Activated CD4-positive, CD25-positive, alpha-beta regulatory T cell treated with anti-CD3 and anti-CD28 coated beads, Interleukin-2, amount 50 U/mL, for 24 hours (primary cell): ENCODE measurements around the gene KLHDC9.

Source experiments
- ATAC-seq, 2 donors: fragments of 150-1000 bp; cut with Tn5 transposase; one replicate each; pipeline ENCODE4 v1.10.0; 2021; ENCODE audit warnings: mild to moderate bottlenecking in 1 of 2, moderate library complexity in 1 of 2

KLHDC9 gene

DNA sequence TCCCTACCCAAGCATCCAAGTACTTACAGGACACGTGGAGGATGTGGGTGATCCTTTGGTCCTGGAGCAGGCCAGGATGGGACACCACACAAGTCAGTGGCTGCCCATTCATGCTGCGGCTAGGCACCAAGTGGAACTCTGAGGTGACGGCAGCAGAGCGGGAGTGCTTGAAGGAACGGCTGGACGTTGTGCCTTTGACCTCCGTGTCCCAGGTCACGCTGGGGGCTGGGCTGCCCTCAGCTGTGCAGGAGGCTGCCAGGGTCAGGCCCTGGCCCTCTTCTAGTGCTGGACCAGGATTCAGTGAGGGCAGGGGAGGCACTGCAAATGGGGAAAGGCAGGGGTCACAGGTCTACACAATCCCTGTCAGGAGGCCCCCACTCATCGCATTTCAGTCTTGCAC lies 20.7 kb upstream of the KLHDC9 start:
- ATAC-seq, result no peak

- ATAC-seq, result no peak
These were observed 18.6 kb upstream of the KLHDC9 start for GRCh38 chr1:161079436-161080110.

DNA sequence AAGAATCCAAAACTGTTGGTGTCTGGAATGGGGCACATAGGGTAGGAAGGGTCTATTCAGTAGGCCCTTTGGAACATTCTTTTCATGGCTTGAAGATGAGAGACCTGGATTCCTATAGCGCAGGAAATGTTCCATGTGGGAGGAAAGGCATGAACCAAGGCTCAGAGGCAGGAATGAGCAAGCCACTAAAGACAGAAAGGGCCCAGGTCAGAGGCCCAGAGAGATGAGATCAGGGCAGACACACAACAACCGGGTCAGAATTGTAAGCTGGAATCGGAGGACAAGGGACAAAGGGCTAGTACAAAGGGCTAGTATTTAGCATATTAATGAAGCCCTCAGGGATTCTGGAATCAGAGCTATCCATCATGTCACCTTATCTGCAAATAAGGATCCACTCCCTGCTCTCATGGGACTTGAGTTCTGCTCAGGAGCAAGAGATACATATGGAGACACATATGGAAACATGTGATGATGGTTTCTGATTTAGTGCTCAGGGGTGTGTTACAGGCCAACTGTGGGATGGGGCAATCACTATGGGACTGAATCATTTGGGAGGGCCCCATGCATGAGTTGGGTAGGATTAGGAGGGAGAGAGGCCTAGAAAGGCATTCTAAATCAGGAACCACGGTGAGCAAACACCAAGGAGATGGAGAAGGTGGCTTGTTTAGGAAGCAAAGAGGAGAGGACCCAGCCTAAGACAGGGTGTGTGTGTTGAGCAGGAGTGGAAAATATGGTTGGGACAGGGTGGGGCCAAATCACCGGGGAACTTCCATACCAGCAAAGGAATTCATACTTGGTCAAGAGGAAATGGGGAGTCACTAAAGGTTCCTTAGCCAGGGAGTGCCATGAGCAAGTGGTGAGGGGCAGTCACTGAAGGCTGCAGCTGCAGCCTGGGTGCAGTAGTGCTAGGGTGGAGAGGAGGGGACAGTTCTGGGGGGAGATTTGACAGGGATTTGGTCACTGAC lies 17.4 kb upstream of the KLHDC9 start:
- no peak for ATAC-seq

DNA sequence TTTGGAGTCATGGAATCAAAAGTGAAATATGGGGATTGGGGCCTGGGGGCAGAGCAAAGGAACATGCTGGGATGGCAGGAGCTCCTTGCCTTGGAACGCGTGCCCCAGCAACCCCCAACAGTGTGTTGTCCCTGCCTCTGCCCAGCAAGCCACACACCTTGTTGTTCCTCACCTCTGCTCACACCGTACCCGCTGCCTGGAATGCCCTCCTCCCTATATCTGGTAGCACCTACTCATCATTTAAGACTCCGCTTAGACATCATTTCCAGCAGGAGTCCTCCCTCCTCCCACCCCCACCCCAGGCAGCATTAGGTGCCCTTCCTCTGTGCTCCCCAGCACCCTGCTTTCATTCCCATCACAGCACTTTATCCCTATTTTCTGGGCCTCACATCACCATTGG lies 16.6 kb upstream of the KLHDC9 start:
- ATAC-seq, result no peak

GRCh38 chr1:161082483-161082882 lies 15.7 kb upstream of the KLHDC9 start:
- no peak for ATAC-seq

- ATAC-seq, result peak in 1 of 2 donors; percentile 18
These were observed 15.0 kb upstream of the KLHDC9 start for GRCh38 chr1:161082996-161083747.

- ATAC-seq, result no peak
These were observed 14.2 kb upstream of the KLHDC9 start for GRCh38 chr1:161083748-161084596.

GRCh38 chr1:161084597-161084988 lies 13.6 kb upstream of the KLHDC9 start:
- no peak for ATAC-seq

- no peak for ATAC-seq
These were observed 13.0 kb upstream of the KLHDC9 start for GRCh38 chr1:161085165-161085564.

DNA sequence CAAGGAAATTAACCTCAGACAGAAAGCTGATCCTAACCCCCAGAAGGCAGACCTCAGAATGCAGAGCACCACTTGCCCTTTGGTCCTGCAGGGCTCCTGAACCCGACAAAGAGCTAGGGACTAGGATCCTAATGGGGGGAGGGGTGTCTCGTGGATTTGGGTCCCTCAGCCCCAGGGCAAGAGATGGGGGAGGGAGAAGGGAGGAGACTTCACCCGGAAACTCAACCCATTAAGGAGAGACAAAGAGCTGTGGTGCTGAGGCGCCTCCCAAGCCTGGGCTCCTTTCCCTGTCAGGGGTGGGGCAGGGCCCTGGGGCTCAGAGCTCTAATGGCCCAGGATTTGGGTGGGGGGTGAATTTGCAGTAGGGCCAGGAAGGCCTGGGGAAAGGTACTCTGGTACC lies 11.7 kb upstream of the KLHDC9 start:
- no peak for ATAC-seq

DNA sequence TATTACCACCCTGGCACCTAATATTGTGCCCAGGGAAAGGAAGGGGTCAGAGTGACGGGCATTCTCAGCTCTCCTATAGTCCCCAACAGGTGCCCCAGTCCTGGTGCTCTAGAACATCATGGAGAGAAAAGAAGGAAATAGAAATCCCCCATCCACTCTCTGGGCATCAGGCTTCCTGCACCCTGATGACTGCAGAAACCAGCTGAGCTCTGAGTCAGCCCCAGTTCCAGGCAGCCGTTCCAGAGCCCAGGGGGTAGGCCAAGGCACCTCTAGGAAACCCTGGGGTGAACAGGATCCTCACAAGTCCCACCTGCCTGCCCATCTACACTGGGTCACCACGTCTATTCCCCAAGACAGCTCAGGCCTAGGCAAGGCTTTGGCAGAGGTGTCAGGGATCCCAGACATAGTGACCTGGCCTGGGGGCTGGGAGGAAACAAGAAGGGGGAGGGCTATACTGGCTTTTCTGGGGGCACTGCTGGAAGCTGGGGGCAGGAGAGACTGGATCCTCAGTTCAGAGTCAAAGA lies 9.5 kb upstream of the KLHDC9 start:
- ATAC-seq, result no peak

DNA sequence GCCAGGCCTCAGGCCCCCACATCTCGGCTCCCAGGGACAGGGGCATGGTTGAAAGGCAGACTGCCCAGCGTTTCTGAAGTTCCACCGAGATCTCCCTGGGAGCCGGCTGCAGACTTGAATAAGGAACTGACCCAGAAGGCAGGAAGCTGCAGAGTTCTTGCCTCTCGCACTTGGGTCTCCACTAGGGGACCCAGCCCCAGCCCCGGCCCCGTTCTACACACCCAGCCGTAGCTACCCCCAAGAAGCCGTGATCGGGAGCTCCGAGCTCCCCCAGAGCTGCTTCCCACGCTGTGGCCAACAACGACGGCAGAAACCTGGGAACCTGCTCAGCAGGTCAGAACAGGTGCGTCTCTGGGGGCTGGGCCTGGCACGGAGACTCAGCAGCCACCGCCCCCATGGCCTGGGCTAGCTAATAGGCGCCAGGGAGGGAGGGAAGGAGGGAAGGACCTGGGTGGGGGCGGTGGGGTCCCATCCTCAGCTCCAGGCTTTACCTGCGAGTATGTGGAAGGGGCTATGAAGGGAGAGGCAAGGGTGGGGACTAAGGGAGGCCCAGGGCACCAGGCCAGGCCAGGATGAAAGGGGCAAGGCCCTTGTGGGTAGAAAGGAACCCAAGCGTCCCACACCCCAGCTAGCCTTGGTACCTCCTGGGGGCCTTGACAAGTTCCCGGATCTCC lies 8.8 kb upstream of the KLHDC9 start, which contains the start of gene NECTIN4:
Gene NECTIN4, minus strand, starts transcription at position 308 of the 674 bp plus-strand sequence. Its CDS starts 262 bp downstream, at position 46.
- no peak for ATAC-seq

DNA sequence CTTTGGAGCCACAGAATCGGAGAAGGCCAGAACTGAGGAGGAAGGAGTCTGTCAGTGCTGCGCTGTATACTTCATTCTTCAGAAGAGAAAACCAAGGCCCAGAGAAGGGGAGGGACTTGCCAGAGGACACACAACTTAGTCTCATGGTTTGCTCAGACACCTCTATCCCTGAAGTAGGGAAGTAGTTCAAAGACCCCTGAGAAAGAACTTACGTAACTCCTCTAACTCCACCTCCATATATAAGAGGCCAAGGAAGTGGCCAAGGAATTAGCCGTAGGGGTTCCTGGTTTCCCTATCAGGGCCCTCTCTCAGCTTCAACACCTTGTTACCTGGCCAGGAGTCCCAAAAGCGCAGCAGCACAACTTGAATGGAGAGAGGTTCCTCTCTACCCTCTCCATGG lies 8.2 kb upstream of the KLHDC9 start:
- ATAC-seq, result no peak

DNA sequence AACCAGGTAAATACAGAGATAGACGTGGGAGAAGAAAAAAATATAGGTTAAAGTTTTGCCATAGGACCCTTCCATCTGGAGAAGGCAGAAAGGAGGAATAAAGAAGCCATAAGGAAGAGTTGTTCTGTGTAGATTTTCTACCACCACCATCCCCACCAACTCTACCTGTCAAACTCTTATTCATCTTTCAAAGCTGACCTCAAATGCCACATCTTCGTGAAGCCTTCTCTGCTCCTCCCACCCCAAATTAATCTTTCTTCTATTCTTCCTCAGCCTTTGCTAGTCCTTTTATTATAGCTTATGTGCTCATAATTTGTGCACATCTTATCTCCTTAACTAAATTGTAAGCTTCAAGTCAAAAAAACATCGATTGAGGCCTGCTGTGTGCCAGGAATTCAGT lies 7.5 kb upstream of the KLHDC9 start:
- no peak for ATAC-seq

- ATAC-seq, result no peak
These were observed 7.1 kb upstream of the KLHDC9 start for GRCh38 chr1:161091093-161091492.

DNA sequence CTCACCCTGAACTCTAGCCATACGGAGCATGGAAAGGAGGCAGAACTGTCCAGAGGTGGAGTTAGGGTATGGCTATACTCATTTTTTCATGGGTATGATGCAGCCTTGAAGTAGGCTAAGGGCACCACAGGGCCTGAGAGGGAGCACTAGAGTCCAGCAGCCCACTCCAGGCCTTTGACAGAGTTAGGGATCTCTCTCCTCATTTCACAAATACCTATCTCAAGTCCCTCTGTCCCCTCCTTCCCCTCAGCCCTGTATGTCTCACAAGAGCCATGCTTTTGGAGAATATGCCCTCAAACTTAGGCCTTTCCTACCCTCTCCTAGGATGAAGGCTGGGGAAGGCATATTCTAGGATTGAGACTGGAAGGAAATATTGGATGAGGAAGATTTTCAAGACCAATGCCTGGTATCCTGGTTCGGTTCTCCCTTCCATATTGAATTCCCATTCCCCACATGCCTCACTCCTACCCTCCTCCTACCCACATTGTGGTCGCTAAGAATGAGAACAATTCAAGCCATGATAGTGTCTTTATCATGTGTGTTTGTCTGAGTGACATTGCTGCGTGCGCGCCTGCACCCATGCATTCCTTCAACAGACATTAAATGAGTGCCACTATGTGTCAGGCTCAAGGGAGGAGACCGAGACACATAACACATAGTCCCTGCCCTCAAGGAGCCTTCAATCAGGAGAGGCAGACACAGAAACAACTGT lies 6.2 kb upstream of the KLHDC9 start:
- no peak for ATAC-seq

DNA sequence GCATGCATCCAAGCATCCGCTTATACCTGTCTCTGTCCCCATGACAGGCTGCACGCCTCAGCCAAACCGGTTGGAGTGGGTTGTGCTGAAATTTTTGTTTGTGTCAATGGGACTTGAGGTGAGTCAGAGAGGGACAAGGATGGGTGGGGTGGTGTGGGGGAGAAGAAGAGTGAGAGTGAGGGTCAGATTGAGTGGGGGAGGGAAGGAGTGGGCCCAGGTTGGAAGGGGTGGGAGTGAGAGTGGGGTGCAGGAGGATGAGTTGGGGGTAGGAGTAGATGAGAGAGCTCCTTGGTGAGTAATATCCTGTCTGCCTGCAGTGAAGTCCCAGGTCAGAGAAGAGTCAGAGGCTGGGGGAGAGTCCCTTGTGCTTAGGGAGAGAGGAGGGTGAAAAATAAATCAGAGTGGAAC lies 5.5 kb upstream of the KLHDC9 start:
- peak; percentile 94 to 96 for ATAC-seq

- no peak for ATAC-seq
These were observed 3.7 kb upstream of the KLHDC9 start for GRCh38 chr1:161094481-161094880.

- ATAC-seq, result no peak
These were observed 2.9 kb upstream of the KLHDC9 start for GRCh38 chr1:161095230-161095629.

- ATAC-seq, result no peak
These were observed 2.1 kb upstream of the KLHDC9 start for GRCh38 chr1:161096015-161096414.

DNA sequence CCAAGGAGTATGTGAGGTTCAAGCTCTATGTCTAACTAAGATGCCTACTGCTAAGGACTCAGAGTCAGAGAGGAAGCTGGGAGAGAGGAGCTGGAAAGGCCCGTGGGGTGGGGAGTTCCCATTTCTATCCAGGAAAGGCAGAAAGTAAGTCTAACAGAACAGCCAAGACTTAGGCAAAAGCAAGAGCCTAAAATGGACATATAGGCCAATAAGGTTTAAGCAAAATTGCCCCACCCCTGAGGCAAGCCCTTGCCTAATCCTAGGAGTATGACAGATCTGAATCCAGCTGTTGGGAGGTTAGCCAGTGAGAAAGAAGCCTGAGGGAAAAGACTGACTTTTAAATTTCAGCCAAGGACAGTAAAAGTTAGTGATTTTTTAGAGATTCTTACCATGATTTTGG lies 1.6 kb upstream of the KLHDC9 start:
- no peak for ATAC-seq
